B cell (primary cell): ENCODE data around the gene ZC2HC1B. TPM values are rescaled to one million over a fixed set of nuclear protein-coding genes. Genes with fewer than 3 reads are reported as not detected.

Experiments
- ATAC-seq: fragments of 200-7000 bp; cut with Tn5 transposase; one replicate; pipeline ENCODE4 v1.10.0; 2021; ENCODE audit warnings: low read depth, mild to moderate bottlenecking, moderate number of reproducible peaks, moderate library complexity
- CTCF ChIA-PET: fragments of 350-600 bp; sonication (Branson Sonifier 250); formaldehyde crosslinking; loops from one replicate; lab custom pipeline; 2021; ENCODE audit warnings: antibody characterized with exemption, inconsistent platforms; lab: Charles Lee
- POLR2A ChIA-PET: fragments of 350-600 bp; sonication (Branson Sonifier 250); formaldehyde crosslinking; loops from one replicate; lab custom pipeline; 2021; ENCODE audit warnings: antibody characterized with exemption; lab: Charles Lee
- DNase-seq: peaks from one replicate; pipeline ENCODE4 v3.0.0; 2013
- H2AFZ ChIP-seq: 2 replicates; pipeline ENCODE4 v1.6.1; 2012; ENCODE audit warnings: mild to moderate bottlenecking, low read depth, low read length; ENCODE audit not compliant: insufficient read depth, poor library complexity, severe bottlenecking
- H3K27ac ChIP-seq, 2 donors: 1 replicate in 1 of 2; 2 replicates in 1 of 2; pipeline ENCODE4 v1.5.1; 2012 to 2013; ENCODE audit warnings: low read length in 2 of 2, mild to moderate bottlenecking in 2 of 2, moderate library complexity in 1 of 2
- H3K27me3 ChIP-seq, 4 experiments: fragments of 200-600 bp in 1 of 4; sonication (generic) in 1 of 4; replicated peaks in 1 of 4; 1 replicate in 2 of 4; 2 replicates in 2 of 4; pipeline versions ENCODE4 v1.6.1 to v1.7.0; 2013 to 2016; ENCODE audit warnings: low read length in 3 of 4, mild to moderate bottlenecking in 2 of 4, mixed read lengths in 1 of 4, moderate library complexity in 1 of 4; ENCODE audit not compliant: insufficient read depth in 4 of 4, control insufficient read depth in 3 of 4; ENCODE audit errors: control extremely low read depth in 1 of 4
- H3K36me3 ChIP-seq, 2 experiments: replicated peaks in 1 of 2; 1 replicate in 1 of 2; 2 replicates in 1 of 2; pipeline versions ENCODE4 v1.6.1 to v1.7.1; 2013; ENCODE audit warnings: low read length in 1 of 2; ENCODE audit not compliant: insufficient read depth in 2 of 2, control insufficient read depth in 1 of 2; ENCODE audit errors: control extremely low read depth in 1 of 2, extremely low read depth in 1 of 2
- H3K4me1 ChIP-seq, 2 donors: fragments of 200-600 bp in 1 of 2; sonication (generic) in 1 of 2; 1 replicate in 1 of 2; 2 replicates in 1 of 2; pipeline versions ENCODE4 v1.5.1 to v1.6.1; 2013 to 2017; ENCODE audit warnings: low read length in 2 of 2; ENCODE audit not compliant: control insufficient read depth in 2 of 2, insufficient read depth in 2 of 2
- H3K4me2 ChIP-seq: replicated peaks from 2 replicates; pipeline ENCODE3; 2012; ENCODE audit warnings: mild to moderate bottlenecking, low read depth, low read length; ENCODE audit not compliant: poor library complexity, severe bottlenecking
- H3K4me3 ChIP-seq, 5 experiments: fragments of 200-600 bp in 1 of 5; sonication (generic) in 1 of 5; 1 replicate in 3 of 5; 2 replicates in 2 of 5; pipeline versions ENCODE4 v1.5.1 to v1.7.0; 2011 to 2016; ENCODE audit warnings: low read length in 4 of 5, mild to moderate bottlenecking in 4 of 5, low read depth in 2 of 5, control low read depth in 1 of 5, moderate library complexity in 1 of 5; ENCODE audit not compliant: insufficient read depth in 1 of 5; ENCODE audit errors: control extremely low read depth in 1 of 5, extremely low read depth in 1 of 5
- H3K79me2 ChIP-seq: fragments of 200-600 bp; sonication (generic); one replicate; pipeline ENCODE4 v1.6.0; 2016; ENCODE audit warnings: low read length; ENCODE audit not compliant: control insufficient read depth, insufficient read depth
- H3K9ac ChIP-seq: fragments of 200-600 bp; sonication (generic); 2 replicates; pipeline ENCODE4 v1.6.1; 2017; ENCODE audit warnings: mild to moderate bottlenecking, low read length, moderate library complexity
- H3K9me3 ChIP-seq, 3 donors: one replicate each; pipeline versions ENCODE4 v1.6.1 to v1.7.1; 2013; ENCODE audit warnings: low read length in 2 of 3; ENCODE audit not compliant: control insufficient read depth in 2 of 3, insufficient read depth in 1 of 3; ENCODE audit errors: control extremely low read depth in 1 of 3
- H4K20me1 ChIP-seq: 2 replicates; pipeline ENCODE4 v1.6.0; 2012; ENCODE audit warnings: mild to moderate bottlenecking, low read length; ENCODE audit not compliant: insufficient read depth, control insufficient read depth, poor library complexity, severe bottlenecking
- H3K27ac Mint-ChIP-seq: one replicate; pipeline ENCODE4 v1.8.0; 2021; ENCODE audit warnings: mixed read lengths
- H3K27me3 Mint-ChIP-seq: one replicate; pipeline ENCODE4 v1.8.0; 2021; ENCODE audit warnings: mixed read lengths
- H3K4me1 Mint-ChIP-seq: one replicate; pipeline ENCODE4 v1.8.0; 2021; ENCODE audit warnings: mixed read lengths
- H3K4me3 Mint-ChIP-seq: one replicate; pipeline ENCODE4 v1.8.0; 2021; ENCODE audit warnings: mixed read lengths
- H3K9me3 Mint-ChIP-seq: one replicate; pipeline ENCODE4 v1.8.0; 2022; ENCODE audit warnings: mixed read lengths; ENCODE audit not compliant: insufficient read depth
- EZH2 ChIP-seq: IDR thresholded peaks from 2 replicates; pipeline ENCODE4 v1.6.1; 2012; ENCODE audit warnings: borderline replicate concordance, low read depth, mild to moderate bottlenecking, moderate library complexity, low read length; ENCODE audit not compliant: insufficient read depth, poor library complexity, severe bottlenecking
- WGBS: methylation state at CpG from one replicate; pipeline ENCODE4 v1.1.5; 2013; ENCODE audit warnings: missing lambda C conversion rate; ENCODE audit not compliant: insufficient coverage; 5-methylcytosine and 5-hydroxymethylcytosine counted together
- intact Hi-C: fragments of 100-400 bp; cut with micrococcal nuclease; formaldehyde crosslinking; loops from one replicate; pipeline ENCODE4 v1.10.0; 2022
- polyA plus RNA-seq: library from polyadenylated mRNA; depleted of rRNA; stranded (reverse); fragments of >200 nt; gene quantifications from 2 replicates; pipeline ENCODE4 v1.2.3, GENCODE V29; 2012
- total RNA-seq, 2 donors: library from RNA; stranded (reverse); fragments of 120-200 nt in 1 of 2; gene quantifications; 1 replicate in 1 of 2; 2 replicates in 1 of 2; pipeline versions ENCODE4 v1.2.3 to v1.2.4, GENCODE V29; 2013 to 2022
- TF ChIP-seq, protein P1 (sequence below): fragments of 200-600 bp; IDR thresholded peaks from one replicate; pipeline ENCODE4 v1.8.0; 2022; ENCODE audit warnings: antibody characterized with exemption, mild to moderate bottlenecking

Gene ZC2HC1B
- total and polyA plus RNA-seq, 2 donors (not counting 1 experiment from before 2014, with no cell fraction given): 0.51 to 0.84 TPM

- Histone ChIP-seq H3K4me2 (no peak overlapping the region), H3K9me3 (no peaks in the 10 kb centered on the region), H3K79me2 (no peaks in the 10 kb centered on the region), H4K20me1 (no peaks in the 10 kb centered on the region), H3K4me1 (no peaks in the 10 kb centered on the region), H3K9ac (no peak overlapping the region), H3K27ac (no peak overlapping the region), H2AFZ (no peak overlapping the region), H3K4me3 (no peak overlapping the region), H3K27me3 (no peaks in the 10 kb centered on the region), H3K36me3 (peaks cover 0 to 4% of the 10 kb centered on the region in 2 experiments)
- POLR2A ChIA-PET: no interaction called here
- no peak for TF ChIP-seq EZH2
- TF ChIP-seq, protein P1, sequence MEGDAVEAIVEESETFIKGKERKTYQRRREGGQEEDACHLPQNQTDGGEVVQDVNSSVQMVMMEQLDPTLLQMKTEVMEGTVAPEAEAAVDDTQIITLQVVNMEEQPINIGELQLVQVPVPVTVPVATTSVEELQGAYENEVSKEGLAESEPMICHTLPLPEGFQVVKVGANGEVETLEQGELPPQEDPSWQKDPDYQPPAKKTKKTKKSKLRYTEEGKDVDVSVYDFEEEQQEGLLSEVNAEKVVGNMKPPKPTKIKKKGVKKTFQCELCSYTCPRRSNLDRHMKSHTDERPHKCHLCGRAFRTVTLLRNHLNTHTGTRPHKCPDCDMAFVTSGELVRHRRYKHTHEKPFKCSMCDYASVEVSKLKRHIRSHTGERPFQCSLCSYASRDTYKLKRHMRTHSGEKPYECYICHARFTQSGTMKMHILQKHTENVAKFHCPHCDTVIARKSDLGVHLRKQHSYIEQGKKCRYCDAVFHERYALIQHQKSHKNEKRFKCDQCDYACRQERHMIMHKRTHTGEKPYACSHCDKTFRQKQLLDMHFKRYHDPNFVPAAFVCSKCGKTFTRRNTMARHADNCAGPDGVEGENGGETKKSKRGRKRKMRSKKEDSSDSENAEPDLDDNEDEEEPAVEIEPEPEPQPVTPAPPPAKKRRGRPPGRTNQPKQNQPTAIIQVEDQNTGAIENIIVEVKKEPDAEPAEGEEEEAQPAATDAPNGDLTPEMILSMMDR: no peak
- Mint-ChIP-seq H3K4me1 (no peaks in the 10 kb centered on the region), H3K27me3 (no peaks in the 10 kb centered on the region), H3K27ac (no peak overlapping the region), H3K4me3 (no peak overlapping the region), H3K9me3 (no peaks in the 10 kb centered on the region)
- 99% methylated on average over 11 of the region's 11 CpGs for WGBS
- DNase-seq: no peak
- no peak for ATAC-seq
- intact Hi-C loops: no loop called here
- CTCF ChIA-PET: interaction anchor here (1.2 to 1.5 kb wide), 2 partner anchors 19 to 20 kb away, joined by 3 to 4 read pairs; no protein-coding TSS in a partner anchor
These were observed 94.6 kb downstream of the ZC2HC1B start for GRCh38 chr6:143958839-143959399.

DNA sequence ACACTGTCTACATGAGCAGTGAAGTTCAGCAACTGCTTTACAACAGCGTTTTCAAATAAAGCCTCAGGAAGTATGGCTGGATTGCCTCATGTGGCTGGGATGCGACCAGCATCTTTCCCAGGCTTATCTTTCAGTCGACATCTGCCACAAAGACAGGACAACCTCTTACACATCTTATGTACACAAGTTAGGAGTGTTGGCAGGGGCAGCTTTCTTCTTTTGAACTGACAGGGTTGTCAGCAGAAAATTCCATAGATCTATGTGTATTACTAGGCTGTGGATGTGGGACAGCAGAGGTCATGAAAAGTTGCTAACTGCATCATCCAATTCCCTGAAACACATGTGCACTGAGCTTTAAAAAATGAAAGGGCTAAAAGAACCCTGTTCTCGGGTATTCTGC lies 95.7 kb downstream of the ZC2HC1B start:
- Histone ChIP-seq H3K27ac (no peak overlapping the region), H3K9me3 (no peaks in the 10 kb centered on the region), H3K4me1 (no peaks in the 10 kb centered on the region), H3K4me3 (no peak overlapping the region), H3K27me3 (no peaks in the 10 kb centered on the region), H3K4me2 (no peak overlapping the region), H3K9ac (no peak overlapping the region), H4K20me1 (no peaks in the 10 kb centered on the region), H3K79me2 (no peaks in the 10 kb centered on the region), H2AFZ (no peak overlapping the region), H3K36me3 (peaks cover 0 to 4% of the 10 kb centered on the region in 2 experiments)
- H3K4me3 Mint-ChIP-seq: no peak overlapping the region
- 100% methylated on average over 1 of the region's 4 CpGs for WGBS
- POLR2A ChIA-PET: no interaction called here
- ATAC-seq (no peak), DNase-seq (no peak)
- TF ChIP-seq, protein P1: no peak
- no peak for TF ChIP-seq EZH2
- CTCF ChIA-PET: interaction anchor here (1.5 kb wide), 1 partner anchor 21 kb away, joined by 3 read pairs; no protein-coding TSS in a partner anchor
- H3K27ac Mint-ChIP-seq: no peak overlapping the region
- no peaks in the 10 kb centered on the region for H3K27me3 Mint-ChIP-seq
- no peaks in the 10 kb centered on the region for H3K4me1 Mint-ChIP-seq
- intact Hi-C loops: no loop called here
- H3K9me3 Mint-ChIP-seq: no peaks in the 10 kb centered on the region
